GM10266 (cell line): ENCODE data around the gene CDH13.

Experiments used
- DNase-seq: peaks from one replicate; pipeline ENCODE4 v3.0.0; 2012; ENCODE audit errors: extremely low spot score
- CTCF ChIP-seq: IDR thresholded peaks from 2 replicates; pipeline ENCODE4 v1.5.1; 2012; ENCODE audit warnings: mild to moderate bottlenecking, low read depth; ENCODE audit not compliant: control insufficient read depth, insufficient read depth; ENCODE audit errors: missing control alignments

CDH13 gene

GRCh38 chr16:83037102-83037501, 410.3 kb downstream of the CDH13 start:
- DNase-seq = no peak

DNA sequence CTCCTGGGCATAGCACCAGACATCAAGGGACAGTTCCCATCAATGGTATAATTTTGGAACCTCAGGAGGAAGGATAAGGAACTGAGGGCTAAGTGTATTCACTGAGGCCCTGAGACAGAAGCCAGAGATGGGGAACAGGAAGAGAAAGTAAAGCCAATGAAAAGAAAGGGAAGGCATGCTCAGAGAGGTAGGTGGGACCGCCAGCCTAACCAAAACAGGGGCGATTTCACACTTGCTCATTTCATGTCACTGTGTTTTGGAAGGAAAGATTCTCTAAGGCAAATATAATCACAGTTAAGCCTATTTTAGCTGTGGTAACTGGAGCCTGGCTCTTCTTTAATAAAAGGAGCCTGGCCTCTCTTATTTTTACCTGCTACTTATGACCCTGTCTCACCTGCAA, 411.1 kb downstream of the CDH13 start:
- TF ChIP-seq CTCF = no peak
- no peak for DNase-seq

More at GRCh38 chr16:83037102-83037501, 410.3 kb downstream of the CDH13 start:
- TF ChIP-seq CTCF = no peak

GRCh38 chr16:83040174-83040573, 413.4 kb downstream of the CDH13 start:
- no peak for TF ChIP-seq CTCF
- no peak for DNase-seq

- no peak for DNase-seq
- TF ChIP-seq CTCF = no peak
Observed at GRCh38 chr16:83044589-83044988, 417.8 kb downstream of the CDH13 start.

- DNase-seq = no peak
- TF ChIP-seq CTCF = no peak
Observed at GRCh38 chr16:83045790-83046189, 419.0 kb downstream of the CDH13 start.

DNA sequence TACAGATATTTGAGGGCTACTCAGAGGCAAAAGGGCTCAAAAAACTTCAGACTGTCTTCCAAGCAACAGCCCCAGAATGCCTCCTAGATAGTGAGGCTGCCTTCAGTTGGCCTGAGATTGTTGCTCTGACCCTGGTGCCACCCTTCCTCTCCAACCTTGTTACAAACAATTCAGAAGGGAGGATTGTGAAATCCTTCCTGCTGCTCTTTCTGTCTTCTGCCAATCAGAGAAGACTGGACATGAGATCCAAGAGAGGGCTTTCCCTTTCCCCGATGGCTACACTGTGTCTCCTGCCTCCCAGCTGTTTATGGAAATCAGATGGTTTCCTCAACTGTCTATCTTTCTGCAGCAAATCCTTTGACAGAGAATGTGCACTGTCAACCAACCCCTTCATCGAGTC, 419.9 kb downstream of the CDH13 start:
- DNase-seq = no peak
- TF ChIP-seq CTCF = no peak

- DNase-seq = no peak
- no peak for TF ChIP-seq CTCF
Observed at GRCh38 chr16:83051451-83051850, 424.7 kb downstream of the CDH13 start.
